Renal cortex interstitium (tissue), 11 donors: Measurements from ENCODE around the gene POLK. TPM values are rescaled to one million over a fixed set of nuclear protein-coding genes. Genes with fewer than 3 reads are reported as not detected.

Experiments
- DNase-seq, 11 donors: peaks; one replicate each; pipeline ENCODE4 v3.0.0-alpha.2; 2013; ENCODE audit warnings: low read depth in 9 of 11, low spot score in 4 of 11; ENCODE audit errors: extremely low read depth in 1 of 11
- polyA plus RNA-seq, 3 donors: library from polyadenylated mRNA; unstranded; fragments of 120-200 nt; gene quantifications; one replicate each; pipeline ENCODE4 v1.2.1, GENCODE V29; 2013; ENCODE audit not compliant: insufficient read length in 3 of 3

Gene POLK
- polyA plus RNA-seq, 3 donors, result 24.6 to 35.1 (median 32.3) TPM

DNA sequence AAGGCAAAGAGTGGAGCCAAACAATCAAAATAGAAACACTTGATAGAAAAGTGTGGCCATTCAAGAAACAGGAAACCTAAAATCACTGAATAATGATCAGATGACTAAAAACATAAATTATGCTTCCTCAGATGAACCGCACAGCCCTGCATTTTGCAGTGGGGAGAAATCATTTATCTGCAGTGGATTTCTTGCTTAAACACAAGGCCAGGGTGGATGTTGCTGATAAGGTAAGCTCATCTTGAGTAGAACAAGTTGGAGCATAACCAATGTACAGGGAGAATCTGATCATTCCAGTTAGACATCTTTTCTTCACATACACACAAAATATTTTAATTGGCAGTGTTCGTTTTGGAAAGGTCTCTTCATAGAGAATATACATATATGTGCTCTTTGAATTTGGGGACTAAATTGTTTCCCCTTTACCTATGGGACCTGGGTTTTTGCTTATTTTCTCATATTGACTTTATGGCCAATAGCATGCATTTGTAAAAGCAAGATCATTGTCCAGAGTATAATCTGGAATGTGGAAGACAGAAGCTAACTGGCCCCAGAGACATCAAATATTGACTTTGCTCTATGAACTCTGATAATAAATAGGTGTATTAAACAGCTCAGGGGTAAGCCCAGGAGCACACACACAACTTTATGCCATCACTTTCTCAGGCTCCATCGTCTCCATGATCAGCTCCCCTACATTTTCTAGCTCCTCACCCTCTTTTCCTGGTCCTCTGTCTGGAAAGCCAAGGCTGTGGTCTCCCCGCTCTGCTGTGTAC lies 108.7 kb downstream of the POLK start:
- no peak for DNase-seq

DNA sequence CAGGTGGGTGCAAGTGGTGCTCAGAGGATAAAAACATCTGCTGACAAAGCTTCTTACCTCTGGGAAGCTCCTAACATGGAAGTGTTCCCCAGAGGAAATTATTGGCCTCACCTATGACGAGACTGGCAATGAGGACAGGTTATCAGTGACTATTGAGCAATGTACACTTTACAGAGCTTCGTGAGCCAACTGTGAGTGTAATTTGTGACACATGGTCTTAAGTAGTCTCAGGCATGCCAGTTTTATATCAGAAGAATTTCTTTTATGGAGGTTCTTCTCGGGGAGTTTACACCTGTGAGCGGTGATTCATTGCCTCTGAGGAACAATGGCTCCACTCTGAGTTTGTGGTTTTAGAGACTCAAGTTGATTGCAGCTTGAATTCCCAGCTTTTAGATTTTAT lies 110.9 kb downstream of the POLK start:
- no peak for DNase-seq

DNA sequence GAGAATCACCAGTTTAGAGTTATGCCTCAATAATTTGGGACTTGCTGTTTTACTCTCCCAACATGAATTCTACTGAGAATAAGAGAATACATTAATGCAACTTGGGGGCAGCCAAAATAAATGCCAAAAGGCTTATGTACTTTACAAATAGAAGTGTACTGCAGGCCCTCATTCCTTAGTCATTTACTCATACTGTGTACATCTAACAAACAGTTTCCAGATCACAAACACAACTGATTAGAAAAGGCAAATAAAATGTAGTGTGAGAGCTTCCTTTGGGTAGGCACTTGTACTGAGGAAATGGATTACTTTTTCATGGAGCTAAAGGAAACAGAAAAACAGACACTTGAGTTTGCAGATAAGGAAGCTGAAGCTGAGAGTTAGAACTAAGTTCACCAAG lies 112.2 kb downstream of the POLK start:
- no peak for DNase-seq

DNA sequence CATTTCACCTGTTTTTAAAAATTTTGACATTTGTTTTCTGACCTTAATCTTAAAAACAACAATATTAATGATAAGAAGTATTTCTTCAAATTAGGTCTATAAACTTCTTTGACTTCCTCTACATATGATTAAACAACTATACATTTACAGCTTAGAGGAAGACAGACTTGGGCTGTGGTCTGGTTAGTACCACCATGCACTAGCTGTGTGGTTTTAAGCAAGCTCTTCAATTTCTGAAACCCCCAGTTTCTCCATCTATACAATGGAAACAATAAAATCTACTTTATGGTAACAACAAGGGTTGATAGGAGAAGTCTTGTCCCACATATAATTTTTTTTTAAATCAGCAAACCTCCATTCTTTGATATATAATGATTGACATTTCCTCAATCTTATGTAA lies 115.3 kb downstream of the POLK start:
- no peak for DNase-seq

DNA sequence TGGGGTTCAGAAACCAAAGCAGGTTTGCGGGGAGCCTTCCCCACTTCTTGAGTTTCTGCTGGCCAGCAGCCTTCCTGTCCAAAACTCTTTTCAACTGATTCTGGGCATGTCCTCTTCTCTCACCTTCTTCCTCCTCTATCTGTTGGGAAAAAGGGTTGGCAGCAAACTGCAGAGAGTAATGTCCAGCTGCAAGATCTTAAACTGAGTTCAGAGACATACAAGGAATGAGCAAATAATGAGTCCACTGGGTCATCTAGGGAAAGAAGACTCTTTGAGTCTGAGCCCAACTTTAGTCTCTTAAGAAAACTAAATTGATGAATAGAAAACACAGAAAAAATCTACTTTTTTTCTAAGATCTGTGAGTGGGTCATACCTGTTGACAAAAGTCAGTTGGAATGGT lies 116.1 kb downstream of the POLK start:
- DNase-seq, result no peak

DNA sequence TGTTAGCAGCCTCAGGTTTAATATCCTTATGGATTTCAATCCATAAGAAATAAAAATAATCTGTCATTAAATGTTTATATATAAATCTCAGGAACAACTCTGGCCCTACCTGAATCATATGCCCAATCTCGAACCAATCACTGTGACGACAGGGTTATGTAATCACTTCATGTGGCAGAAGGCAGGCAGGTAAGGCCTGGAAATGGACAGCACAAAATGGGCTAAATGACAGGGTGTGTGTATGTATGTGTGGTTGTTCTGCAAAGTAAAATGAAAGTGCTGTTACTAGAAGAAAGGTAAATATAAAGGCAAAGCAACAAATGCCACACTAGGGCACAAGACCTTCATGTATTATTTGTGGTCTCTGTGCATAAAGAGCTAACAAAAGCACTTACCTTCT lies 119.2 kb downstream of the POLK start:
- no peak for DNase-seq

DNA sequence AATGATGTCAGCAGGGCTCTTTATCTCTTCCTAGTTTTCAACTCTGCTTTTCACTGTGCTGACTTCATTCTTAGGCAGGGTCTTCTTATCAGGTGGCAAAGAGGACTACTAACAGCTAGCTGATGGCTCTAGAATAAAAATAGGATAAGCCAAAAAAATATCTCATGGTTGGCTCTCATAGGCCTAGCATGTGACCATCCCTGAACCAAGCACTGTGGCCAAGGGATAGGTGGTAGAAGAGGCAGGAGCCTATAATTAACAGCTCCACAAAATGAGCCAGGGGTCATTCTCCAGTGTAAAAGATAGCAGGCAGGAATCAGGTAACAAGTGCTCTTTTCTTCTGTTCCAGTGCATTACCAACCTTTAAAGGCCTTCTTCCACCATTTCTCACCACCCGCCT lies 120.6 kb downstream of the POLK start:
- DNase-seq, result no peak

DNA sequence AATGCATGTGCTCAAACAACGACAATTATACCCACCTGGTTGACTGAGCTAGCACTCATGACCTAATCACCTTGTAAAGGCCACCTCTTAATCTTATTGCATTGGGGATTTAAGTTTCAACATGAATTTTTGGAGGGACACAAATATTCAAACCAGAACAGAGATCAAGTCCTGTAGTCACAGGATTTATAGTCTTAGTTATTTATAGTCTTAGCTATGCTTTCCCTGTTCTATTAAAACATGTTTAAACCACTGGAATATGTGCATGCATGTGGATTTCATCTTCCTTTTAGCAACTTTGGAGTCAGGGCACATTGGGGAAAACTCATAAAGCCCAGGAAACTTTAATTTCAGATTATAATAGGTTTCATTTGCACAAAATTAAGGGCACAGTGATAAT lies 126.3 kb downstream of the POLK start:
- no peak for DNase-seq

DNA sequence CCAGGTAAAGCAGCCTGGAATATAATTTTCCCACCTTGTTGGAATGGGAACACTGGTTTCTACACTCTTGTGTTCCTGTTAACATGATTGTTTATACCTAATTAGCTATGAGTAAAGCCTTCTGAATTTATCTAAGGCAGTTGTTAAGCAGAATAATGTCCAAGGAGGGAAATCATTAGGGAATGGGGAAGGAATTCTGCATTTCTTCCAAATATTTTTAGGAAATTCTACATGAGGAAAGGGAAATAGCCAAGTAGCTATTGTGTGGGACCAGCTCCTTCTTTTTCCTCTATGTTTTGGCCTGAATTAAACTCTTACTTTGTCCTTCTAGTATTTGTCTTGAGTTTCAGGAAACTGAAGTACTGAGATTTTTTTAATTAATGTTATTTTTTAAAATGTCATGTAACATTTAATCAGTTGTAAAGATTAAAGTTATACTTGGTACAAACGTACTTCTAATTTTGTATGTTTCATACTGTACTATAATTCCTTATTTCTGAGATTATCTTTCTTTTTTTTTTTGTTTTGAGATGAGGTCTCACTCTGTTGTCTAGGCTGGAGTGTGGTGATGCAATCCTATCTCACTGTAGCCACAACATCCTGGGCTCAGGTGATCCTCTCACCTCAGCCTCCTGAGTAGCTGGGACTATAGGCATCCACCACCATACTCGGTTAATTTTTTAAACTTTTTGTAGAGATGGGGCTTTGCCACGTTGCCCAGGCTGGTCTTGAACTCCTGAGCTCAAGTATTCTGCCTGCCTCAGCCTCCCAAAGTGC lies 128.0 kb downstream of the POLK start:
- DNase-seq, result no peak

DNA sequence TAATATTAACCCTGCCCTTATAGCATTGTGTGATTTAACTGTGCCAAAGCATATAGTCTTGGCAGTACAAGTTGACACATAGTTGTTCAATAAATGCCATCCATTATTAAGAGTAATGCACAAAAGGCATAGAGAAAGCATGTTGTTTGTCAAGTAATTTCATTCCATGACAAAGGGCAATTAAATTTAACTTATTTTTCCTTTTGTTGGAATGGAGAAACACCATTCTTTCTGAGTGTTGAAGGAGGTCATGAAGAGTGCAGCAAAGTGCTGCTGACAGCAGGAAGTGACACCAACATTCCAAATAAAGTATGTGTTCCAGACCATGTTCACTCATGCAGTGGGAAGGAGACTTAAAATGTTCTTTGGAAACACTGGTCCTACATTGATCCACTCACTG lies 128.7 kb downstream of the POLK start:
- peak in 7 of 11 donors; percentile 41 to 73 (median 56) for DNase-seq

DNA sequence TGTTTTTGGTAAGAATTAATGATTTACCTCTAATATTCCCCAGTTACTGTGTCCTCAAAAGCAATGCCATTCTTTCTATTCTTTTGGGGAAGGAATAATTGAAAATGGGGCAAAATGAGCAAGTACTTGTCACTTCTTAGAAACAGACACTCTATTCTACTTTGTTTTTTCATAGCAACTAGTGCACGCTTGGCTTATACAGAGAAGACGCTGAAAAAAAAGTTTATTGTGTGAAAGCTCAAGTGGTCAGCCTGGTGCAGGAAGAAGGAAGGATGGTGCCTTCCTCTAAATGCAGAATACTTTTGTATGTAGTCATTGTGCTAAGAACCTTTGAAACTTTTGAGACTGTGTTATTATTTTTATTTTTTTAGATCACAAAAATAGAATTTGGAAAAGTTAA lies 129.1 kb downstream of the POLK start:
- no peak for DNase-seq

DNA sequence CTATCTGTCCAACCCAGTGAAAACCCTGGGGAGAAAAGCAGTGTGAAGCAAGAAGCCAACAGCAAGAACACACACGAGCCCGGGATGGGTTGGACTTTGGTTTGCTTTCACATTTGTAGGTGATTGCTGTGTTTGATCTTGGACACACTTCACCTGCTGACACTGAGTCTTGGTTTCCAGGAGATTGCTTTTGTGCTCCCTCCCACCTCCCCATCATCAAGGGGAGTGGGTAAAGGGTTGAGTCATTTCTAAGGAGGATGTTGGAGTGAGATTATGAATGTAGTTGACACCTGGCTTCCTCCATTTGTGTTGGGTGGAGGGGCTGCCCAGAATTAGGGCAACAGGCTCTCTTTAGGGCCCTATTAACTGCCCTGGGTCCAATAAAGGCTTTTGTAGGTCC lies 137.0 kb downstream of the POLK start:
- peak in 1 of 11 donors; percentile 29 for DNase-seq

Other genes starting within 250 kb of the POLK start
- 10 to 100 TPM; 77.0 to 87.1 (median 83.8) TPM for gene HMGCR, start 174.7 kb upstream of the POLK start, polyA plus RNA-seq
- 10 to 100 TPM; 59.5 to 68.4 (median 60.6) TPM for gene CERT1, start 262 bp upstream of the POLK start, polyA plus RNA-seq
- 1 to 10 TPM; 6.7 to 8.9 (median 7.4) TPM for gene ANKDD1B, start 99.6 kb downstream of the POLK start, polyA plus RNA-seq
- 10 to 100 TPM; 16.3 to 20.1 (median 19.1) TPM for gene POC5, start 205.5 kb downstream of the POLK start, polyA plus RNA-seq